ENCODE measurements around the gene JPH2. TPM values are rescaled to one million over a fixed set of nuclear protein-coding genes. Genes with fewer than 3 reads are reported as not detected.

Gene JPH2
- total RNA-seq, 1 donor from 2014 or later = 7.9 TPM

GRCh38 chr20:44160133-44160532 is 26.9 kb downstream of the JPH2 start:
- Histone ChIP-seq H3K36me3 (no peaks in the 10 kb centered on the region), H3K4me1 (no peaks in the 10 kb centered on the region), H3K27ac (no peak overlapping the region), H3K27me3 (no peaks in the 10 kb centered on the region), H3K9me3 (no peaks in the 10 kb centered on the region), H3K4me3 (no peak overlapping the region)
- intact Hi-C loops (cut with DNase I) = no loop called here
- DNase-seq = no peak
- ATAC-seq = no peak
- no peak for TF ChIP-seq CTCF (IDR thresholded peaks at IDR 0.05)

GRCh38 chr20:44159711-44160110 is 27.3 kb downstream of the JPH2 start:
- Histone ChIP-seq H3K4me1 (no peaks in the 10 kb centered on the region), H3K4me3 (no peak overlapping the region), H3K36me3 (no peaks in the 10 kb centered on the region), H3K9me3 (no peaks in the 10 kb centered on the region), H3K27ac (no peak overlapping the region), H3K27me3 (no peaks in the 10 kb centered on the region)
- no peak for TF ChIP-seq CTCF (IDR thresholded peaks at IDR 0.05)
- ATAC-seq (no peak), DNase-seq (no peak)
- intact Hi-C loops (cut with DNase I) = no loop called here

GRCh38 chr20:44159125-44159524 is 27.9 kb downstream of the JPH2 start:
- ATAC-seq = no peak
- H3K27ac ChIP-seq = no peak overlapping the region
- no peaks in the 10 kb centered on the region for H3K36me3 ChIP-seq
- H3K27me3 ChIP-seq = no peaks in the 10 kb centered on the region
- no peak overlapping the region for H3K4me3 ChIP-seq
- no peaks in the 10 kb centered on the region for H3K4me1 ChIP-seq
- no peaks in the 10 kb centered on the region for H3K9me3 ChIP-seq
- no peak for TF ChIP-seq CTCF (IDR thresholded peaks at IDR 0.05)
- intact Hi-C loops (cut with DNase I) = no loop called here
- DNase-seq = no peak

GRCh38 chr20:44157061-44157460 is 29.9 kb downstream of the JPH2 start:
- Histone ChIP-seq H3K27ac (no peak overlapping the region), H3K4me1 (no peaks in the 10 kb centered on the region), H3K36me3 (no peaks in the 10 kb centered on the region), H3K9me3 (no peaks in the 10 kb centered on the region), H3K4me3 (no peak overlapping the region), H3K27me3 (no peaks in the 10 kb centered on the region)
- ATAC-seq (no peak), DNase-seq (no peak)
- intact Hi-C loops (cut with DNase I) = no loop called here
- TF ChIP-seq CTCF (IDR thresholded peaks at IDR 0.05) = no peak

GRCh38 chr20:44154521-44155001 is 32.4 kb downstream of the JPH2 start:
- peak overlapping the region; percentile 24 for H3K27ac ChIP-seq
- H3K27me3 ChIP-seq = no peaks in the 10 kb centered on the region
- no peak for TF ChIP-seq CTCF (IDR thresholded peaks at IDR 0.05)
- H3K4me3 ChIP-seq = no peak overlapping the region
- intact Hi-C loops (cut with DNase I) = no loop called here
- no peaks in the 10 kb centered on the region for H3K9me3 ChIP-seq
- ATAC-seq = peak; percentile 22
- no peaks in the 10 kb centered on the region for H3K4me1 ChIP-seq
- DNase-seq = no peak
- no peaks in the 10 kb centered on the region for H3K36me3 ChIP-seq

GRCh38 chr20:44153636-44154043 is 33.3 kb downstream of the JPH2 start:
- Histone ChIP-seq H3K27ac (no peak overlapping the region), H3K9me3 (no peaks in the 10 kb centered on the region), H3K36me3 (no peaks in the 10 kb centered on the region), H3K27me3 (no peaks in the 10 kb centered on the region), H3K4me3 (no peak overlapping the region), H3K4me1 (no peaks in the 10 kb centered on the region)
- DNase-seq = no peak
- no peak for ATAC-seq
- no peak for TF ChIP-seq CTCF (IDR thresholded peaks at IDR 0.05)
- intact Hi-C loops (cut with DNase I) = no loop called here
